Adipose tissue (tissue), 3 donors: ENCODE measurements around the gene B3GNT9. TPM values are rescaled to one million over a fixed set of nuclear protein-coding genes. Genes with fewer than 3 reads are reported as not detected.
"Not testable (repeated sequence)": the region's sequence is repeated elsewhere in the genome, so short reads cannot be mapped to it uniquely, and the experiment has no call there.

Experiments
- H3K27ac ChIP-seq: one replicate; pipeline ENCODE4 v1.5.1; 2013; ENCODE audit warnings: low read depth, low read length
- WGBS, 3 donors: extraction: QIAGEN DNeasy Blood & Tissue Kit; methylation state at CpG; one replicate each; pipeline ENCODE4 v1.1.7; 2013; 5-methylcytosine and 5-hydroxymethylcytosine counted together
- polyA plus RNA-seq, 3 donors: library from polyadenylated mRNA; stranded (reverse); fragments of 200-250 nt; gene quantifications; one replicate each; pipeline ENCODE4 v1.2.3, GENCODE V29; 2013
- donor health status: healthy with polysubstance abuse.
- donor health status: Bipolar disorder and iron deficiency.
- donor health status: healthy.

The B3GNT9 gene
- polyA plus RNA-seq, 3 donors = 2.5 to 6.7 (median 5.0) TPM

- 92 to 94% (median 93%) methylated on average over 9 of the region's 9 CpGs for WGBS, 3 donors
- no peak overlapping the region for H3K27ac ChIP-seq
Measured at GRCh38 chr16:67142342-67142741, 8.5 kb downstream of the B3GNT9 start.

GRCh38 chr16:67141391-67141790, 9.4 kb downstream of the B3GNT9 start:
- WGBS, 3 donors = 94 to 96% (median 95%) methylated on average over 13 of the region's 13 CpGs

GRCh38 chr16:67137605-67138004, 13.2 kb downstream of the B3GNT9 start:
- H3K27ac ChIP-seq = no peak overlapping the region
- WGBS, 3 donors = 45 to 64% (median 52%) methylated on average over 3 of the region's 3 CpGs

More at GRCh38 chr16:67141391-67141790, 9.4 kb downstream of the B3GNT9 start:
- no peak overlapping the region for H3K27ac ChIP-seq

- WGBS, 3 donors = 92 to 98% (median 96%) methylated on average over 3 of the region's 3 CpGs
- H3K27ac ChIP-seq = no peak overlapping the region
Measured at GRCh38 chr16:67129422-67129821, 21.4 kb downstream of the B3GNT9 start.

- H3K27ac ChIP-seq = no peak overlapping the region
- 88 to 97% (median 94%) methylated on average over 3 of the region's 3 CpGs for WGBS, 3 donors
Measured at GRCh38 chr16:67128887-67129286, 21.9 kb downstream of the B3GNT9 start.

- no peak overlapping the region for H3K27ac ChIP-seq
Measured at GRCh38 chr16:67128417-67128816, 22.4 kb downstream of the B3GNT9 start.

GRCh38 chr16:67122799-67123198, 28.0 kb downstream of the B3GNT9 start:
- H3K27ac ChIP-seq = not testable (repeated sequence)
- 96 to 97% (median 96%) methylated on average over 5 of the region's 5 CpGs for WGBS, 3 donors

- H3K27ac ChIP-seq = no peak overlapping the region
- 82 to 89% (median 88%) methylated on average over 5 of the region's 5 CpGs for WGBS, 3 donors
Measured at GRCh38 chr16:67120025-67120424, 30.8 kb downstream of the B3GNT9 start.

GRCh38 chr16:67117716-67118115, 33.1 kb downstream of the B3GNT9 start:
- WGBS, 3 donors = 89 to 96% (median 93%) methylated on average over 8 to 9 of the region's 9 CpGs
- H3K27ac ChIP-seq = no peak overlapping the region

GRCh38 chr16:67116388-67117311, 34.1 kb downstream of the B3GNT9 start:
- H3K27ac ChIP-seq = no peak overlapping the region
- 73 to 79% (median 73%) methylated on average over 13 of the region's 13 CpGs for WGBS, 3 donors

- WGBS, 3 donors = 78 to 90% (median 81%) methylated on average over 7 of the region's 7 CpGs
Measured at GRCh38 chr16:67115639-67116038, 35.2 kb downstream of the B3GNT9 start.

GRCh38 chr16:67114793-67115192, 36.0 kb downstream of the B3GNT9 start:
- 69 to 91% (median 89%) methylated on average over 2 of the region's 2 CpGs for WGBS, 3 donors
- H3K27ac ChIP-seq = no peak overlapping the region

More at GRCh38 chr16:67115639-67116038, 35.2 kb downstream of the B3GNT9 start:
- H3K27ac ChIP-seq = no peak overlapping the region

- H3K27ac ChIP-seq = no peak overlapping the region
- WGBS, 3 donors = 65 to 79% (median 74%) methylated on average over 4 of the region's 4 CpGs
Measured at GRCh38 chr16:67112591-67113399, 38.0 kb downstream of the B3GNT9 start.

GRCh38 chr16:67111951-67112444, 38.8 kb downstream of the B3GNT9 start:
- WGBS, 3 donors = 68 to 76% (median 76%) methylated on average over 3 to 4 of the region's 4 CpGs
- H3K27ac ChIP-seq = no peak overlapping the region

GRCh38 chr16:67109407-67110135, 41.2 kb downstream of the B3GNT9 start, which contains the start of gene PHAF1:
Gene PHAF1 (plus strand): TSS chr16:67109941. CDS start chr16:67110176, 235 bp downstream.
- no peak within 1 kb of the TSS for H3K27ac ChIP-seq
- 1 to 2% (median 2%) methylated on average over 58 to 63 of the region's 63 CpGs for WGBS, 3 donors

- 68 to 73% (median 71%) methylated on average over 18 of the region's 18 CpGs for WGBS, 3 donors
- H3K27ac ChIP-seq = no peak overlapping the region
Measured at GRCh38 chr16:67108931-67109406, 41.8 kb downstream of the B3GNT9 start.

GRCh38 chr16:67108489-67108888, 42.3 kb downstream of the B3GNT9 start:
- 95 to 96% (median 95%) methylated on average over 6 of the region's 6 CpGs for WGBS, 3 donors
- H3K27ac ChIP-seq = no peak overlapping the region

GRCh38 chr16:67105881-67106280, 44.9 kb downstream of the B3GNT9 start:
- no peak overlapping the region for H3K27ac ChIP-seq
- WGBS, 3 donors = 45 to 63% (median 48%) methylated on average over 4 to 5 of the region's 5 CpGs
